NCI-H524 treated with DMSO at 0.1 percent for 48 hours (cell line): ENCODE measurements around the gene KRTAP3-1.
"Not testable (repeated sequence)": the region's sequence is repeated elsewhere in the genome, so short reads cannot be mapped to it uniquely, and the experiment has no call there.

Experiments used
- DNase-seq: peaks from one replicate; lab custom pipeline; 2025; lab: John Stamatoyannopoulos, UW

Gene KRTAP3-1

DNA sequence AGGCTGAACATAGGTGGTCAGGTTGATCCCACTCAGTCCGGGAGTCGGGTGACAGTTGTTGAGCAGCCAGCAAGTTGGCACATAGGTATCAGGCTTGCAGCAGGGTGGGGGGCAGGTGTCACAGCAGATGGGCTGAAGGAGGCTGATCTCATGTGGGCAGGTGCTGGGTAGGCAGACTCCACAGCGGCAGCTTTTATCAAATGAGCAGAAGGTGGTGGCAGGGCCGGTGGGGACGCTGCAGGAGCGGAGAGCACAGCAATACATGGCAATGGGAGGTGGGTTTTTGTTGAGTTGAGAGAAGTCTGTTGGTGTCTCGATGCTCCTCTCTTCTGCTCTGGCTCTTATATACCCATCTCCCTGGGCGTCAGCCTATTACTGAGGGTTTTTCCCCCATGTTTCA is at the start of gene KRTAP3-1:
Gene KRTAP3-1 (minus strand): TSS at position 318 of the 400 bp plus-strand sequence. CDS start 54 bp downstream, at position 264.
- no peak for DNase-seq

DNA sequence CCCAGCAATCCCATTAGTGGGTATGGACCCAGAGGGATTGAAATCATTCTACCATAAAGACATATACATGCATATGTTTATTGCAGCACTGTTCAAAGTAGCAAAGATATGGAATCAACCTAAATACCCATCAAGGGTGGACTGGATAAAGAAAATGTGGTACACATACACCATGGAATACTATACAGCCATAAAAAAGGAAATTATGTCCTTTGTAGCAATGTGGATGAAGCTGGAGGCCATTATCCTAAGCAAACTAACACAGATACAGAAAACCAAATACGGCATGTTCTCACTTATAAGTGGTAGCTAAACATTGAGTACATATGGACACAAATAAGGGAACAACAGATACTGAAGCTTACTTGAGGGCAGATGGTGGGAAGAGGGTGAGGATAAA is 48.6 kb upstream of the KRTAP3-1 start:
- no peak for DNase-seq

DNA sequence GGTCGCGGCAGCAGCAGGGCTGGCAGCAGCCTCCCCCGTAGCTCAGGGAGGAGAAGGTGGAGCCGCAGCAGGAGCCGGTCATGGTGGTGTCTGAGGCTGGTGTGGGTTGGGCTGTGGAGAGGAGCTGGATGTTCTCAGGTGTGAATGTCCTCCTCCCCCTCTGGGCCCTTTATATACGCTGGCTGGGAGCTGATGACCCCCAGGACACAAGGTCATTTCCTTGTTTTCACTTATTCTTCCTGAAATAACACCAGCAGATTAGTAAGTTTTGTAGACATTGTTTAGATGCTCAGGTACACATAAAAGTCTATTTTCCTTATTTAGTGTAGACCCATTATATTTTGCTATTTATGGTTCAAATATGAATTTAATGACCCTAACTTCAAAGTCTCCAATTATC is 46.2 kb upstream of the KRTAP3-1 start, which contains the start of gene KRTAP2-2:
Gene KRTAP2-2 (minus strand): TSS at position 101 of the 400 bp plus-strand sequence. CDS start 19 bp downstream, at position 82.
- DNase-seq: not testable (repeated sequence)

DNA sequence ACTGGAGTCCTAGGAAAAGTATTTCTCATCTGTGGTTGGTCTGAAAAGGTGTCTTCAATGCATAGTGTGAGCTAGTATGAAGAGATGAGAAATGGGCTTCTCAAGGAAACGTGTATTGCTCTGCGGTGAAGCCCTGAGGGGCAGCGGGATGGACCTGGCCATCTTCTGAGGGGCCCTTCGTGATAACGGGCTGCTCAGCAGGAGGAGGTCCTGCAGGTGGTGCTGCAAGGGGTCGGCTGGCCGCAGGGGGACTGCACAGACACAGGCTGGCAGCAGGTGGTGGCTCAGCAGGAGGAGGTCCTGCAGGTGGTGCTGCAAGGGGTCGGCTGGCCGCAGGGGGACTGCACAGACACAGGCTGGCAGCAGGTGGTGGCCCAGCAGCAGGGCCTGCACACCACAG is 45.6 kb upstream of the KRTAP3-1 start:
- not testable (repeated sequence) for DNase-seq

DNA sequence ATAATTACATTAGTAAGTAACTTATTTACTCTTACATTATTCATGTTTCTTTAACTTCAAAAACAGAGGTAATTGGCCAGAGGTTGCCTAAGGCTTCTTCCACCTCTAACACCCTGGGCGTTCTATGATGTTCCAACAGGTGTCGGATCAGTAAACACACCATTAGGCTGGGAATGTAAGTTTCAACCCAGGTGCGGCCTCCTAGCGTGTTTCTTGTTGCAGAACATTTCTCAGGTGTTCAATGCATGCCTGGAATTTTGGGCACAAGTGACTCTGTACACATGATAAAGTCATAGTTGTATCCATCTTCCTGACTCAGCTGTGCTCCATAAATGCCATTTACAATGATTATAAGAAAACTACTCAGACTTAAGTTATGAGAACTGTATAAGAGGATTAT is 45.1 kb upstream of the KRTAP3-1 start:
- no peak for DNase-seq

DNA sequence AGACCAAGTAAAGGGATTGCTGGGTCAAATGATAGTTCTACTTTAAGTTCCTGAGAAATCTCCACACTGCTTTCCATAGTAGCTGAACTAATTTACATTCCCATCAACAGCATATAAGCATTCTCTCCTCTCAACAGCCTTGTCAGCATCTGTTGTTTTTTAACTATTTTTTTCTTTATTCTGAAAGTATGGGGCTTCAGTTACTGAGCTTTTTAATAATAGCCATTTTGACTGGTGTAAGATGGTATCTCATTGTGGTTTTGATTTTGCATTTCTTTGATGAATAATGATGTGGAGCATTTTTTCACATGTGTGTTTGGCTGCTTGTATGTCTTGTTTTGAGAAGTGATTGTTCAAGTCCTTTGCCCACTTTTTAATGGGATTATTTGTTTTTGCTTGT is 43.6 kb upstream of the KRTAP3-1 start:
- DNase-seq: no peak

DNA sequence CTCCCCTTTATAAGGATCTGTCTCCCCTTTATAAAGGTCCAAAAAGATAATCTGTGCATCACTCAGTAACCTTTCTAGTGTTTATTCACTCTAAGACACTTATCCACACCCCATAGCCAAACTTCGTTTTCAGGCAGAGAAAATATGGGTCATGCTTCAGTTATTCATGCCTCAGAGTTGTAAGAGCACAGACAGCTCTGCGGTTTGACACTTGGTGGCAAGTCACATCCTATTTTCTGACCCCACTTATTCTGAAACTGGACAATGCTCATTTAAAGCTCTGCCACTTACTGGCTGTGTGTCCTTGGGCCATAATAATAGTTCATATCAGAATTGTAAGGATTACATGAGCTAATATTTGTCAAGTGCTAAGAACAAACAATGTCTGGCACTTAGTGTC is 40.2 kb upstream of the KRTAP3-1 start:
- no peak for DNase-seq

DNA sequence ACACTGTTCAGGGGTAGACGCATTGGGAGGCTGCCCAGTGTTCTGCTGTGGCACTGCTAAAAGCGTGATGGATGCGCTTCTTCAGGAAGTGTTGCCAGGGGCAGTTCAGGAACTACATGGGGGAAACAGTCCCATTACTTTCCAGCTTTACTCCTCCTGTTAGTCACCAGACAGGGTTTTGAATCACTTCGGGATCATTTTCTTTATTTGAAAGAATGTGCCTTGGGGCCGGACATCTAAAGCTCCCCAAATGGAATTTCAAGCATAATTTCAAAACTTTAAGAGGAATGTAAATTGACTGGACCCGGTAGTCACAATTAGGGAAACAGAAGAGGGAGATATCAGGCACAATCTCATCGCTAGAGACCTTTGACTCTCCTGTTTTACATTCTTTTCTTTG is 39.5 kb upstream of the KRTAP3-1 start:
- no peak for DNase-seq

DNA sequence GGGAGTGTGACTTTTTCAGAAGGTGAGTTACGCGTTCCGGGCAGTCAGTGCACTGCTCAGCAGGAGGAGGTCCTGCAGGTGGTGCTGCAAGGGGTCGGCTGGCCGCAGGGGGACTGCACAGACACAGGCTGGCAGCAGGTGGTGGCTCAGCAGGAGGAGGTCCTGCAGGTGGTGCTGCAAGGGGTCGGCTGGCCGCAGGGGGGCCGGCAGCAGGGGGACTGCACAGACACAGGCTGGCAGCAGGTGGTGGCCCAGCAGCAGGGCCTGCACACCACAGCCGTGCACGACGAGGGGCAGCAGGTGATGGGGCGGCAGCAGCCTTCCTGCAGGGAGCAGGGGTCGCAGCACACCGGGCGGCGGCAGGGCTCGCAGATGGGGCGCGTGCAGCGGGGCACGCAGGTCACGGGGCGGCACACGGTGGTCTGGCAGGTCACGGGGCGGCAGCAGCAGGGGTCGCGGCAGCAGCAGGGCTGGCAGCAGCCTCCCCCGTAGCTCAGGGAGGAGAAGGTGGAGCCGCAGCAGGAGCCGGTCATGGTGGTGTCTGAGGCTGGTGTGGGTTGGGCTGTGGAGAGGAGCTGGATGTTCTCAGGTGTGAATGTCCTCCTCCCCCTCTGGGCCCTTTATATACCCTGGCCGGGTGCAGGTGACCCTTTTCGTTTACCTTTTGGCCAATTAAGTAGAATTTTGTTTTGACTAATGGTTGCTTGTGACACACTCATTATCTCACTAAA is 38.0 kb upstream of the KRTAP3-1 start, which contains the start of gene KRTAP2-1:
Gene KRTAP2-1 (minus strand): TSS at position 582 of the 731 bp plus-strand sequence. CDS start 49 bp downstream, at position 533.
- not testable (repeated sequence) for DNase-seq

DNA sequence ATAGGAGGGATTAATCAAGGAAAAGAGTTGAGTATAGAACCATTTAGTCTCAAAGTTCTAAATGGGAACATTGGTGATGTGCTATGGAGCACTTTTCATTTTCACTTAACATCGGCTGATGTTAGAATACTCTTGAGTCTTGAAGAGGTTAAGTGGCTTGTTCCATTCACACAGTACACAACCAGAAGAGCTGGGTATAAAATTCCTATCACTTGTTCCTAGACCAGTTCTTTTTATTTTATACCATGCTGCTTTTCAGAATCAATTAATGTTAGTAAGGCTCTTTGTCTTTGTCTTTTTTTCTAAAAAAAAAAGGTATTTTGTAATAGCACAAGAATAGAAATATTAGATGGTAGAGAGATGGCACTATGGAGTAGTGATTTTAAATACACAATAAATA is 34.0 kb upstream of the KRTAP3-1 start:
- DNase-seq: no peak

DNA sequence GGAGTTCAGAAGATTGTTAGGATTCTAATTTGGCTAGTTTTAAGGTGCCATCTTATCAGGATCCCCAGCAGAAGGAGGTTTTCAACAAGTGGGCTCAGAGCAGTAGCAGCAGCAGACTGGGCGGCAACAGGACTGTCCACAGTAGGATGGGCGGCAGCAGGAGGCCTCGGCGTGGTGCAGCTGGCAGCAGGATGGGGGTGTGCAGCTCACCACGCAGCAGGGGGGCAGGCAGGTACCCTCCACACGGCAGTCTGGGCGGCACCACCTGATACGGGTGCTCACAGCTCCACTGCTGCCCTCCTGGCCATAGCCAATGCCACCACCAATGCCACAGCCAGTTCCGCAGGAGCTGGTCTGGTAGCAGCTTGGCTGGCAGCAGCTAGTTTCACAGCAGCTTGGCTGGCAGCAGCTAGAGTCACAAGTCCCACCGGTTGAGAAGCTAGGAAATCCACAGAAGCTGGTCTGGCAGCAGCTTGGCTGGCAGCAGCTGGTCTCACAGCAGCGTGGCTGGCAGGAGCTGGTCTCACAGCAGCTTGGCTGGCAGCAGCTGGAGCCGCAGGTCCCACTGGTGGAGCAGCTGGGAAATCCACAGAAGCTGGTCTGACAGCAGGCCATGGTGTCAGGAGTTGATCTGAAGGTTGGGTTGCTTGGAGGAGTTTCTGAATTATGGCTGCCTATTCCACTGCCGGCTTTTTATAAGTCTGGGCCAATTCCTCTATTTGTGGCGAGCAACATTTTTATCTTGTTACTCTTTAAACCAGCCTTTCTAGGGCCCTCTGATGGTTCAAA is 32.0 kb upstream of the KRTAP3-1 start, which contains the start of gene KRTAP1-1:
Gene KRTAP1-1 (minus strand): TSS at position 668 of the 789 bp plus-strand sequence. CDS start 53 bp downstream, at position 615.
- DNase-seq: not testable (repeated sequence)

DNA sequence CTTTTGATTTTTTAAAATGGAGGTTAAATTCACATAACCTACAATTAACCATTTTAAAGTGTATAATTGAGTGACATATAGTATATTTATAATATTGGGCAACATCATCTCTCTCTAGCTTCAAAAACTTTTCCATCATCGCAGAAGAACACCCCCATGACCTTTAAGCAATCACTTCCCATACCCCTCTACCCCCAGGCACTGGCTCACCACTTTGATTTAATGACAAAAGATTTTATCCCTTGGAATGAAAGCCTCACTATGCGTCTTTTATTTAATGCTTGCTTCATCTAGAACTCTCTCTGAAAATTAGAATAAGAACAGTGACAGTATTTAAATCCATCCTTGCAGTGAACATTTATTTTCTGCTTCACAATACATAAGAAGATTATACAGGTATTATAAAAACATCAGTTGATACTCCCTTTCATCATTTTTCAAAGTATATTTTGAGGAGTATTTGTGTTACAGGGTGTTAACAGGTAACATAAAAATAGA is 29.0 kb upstream of the KRTAP3-1 start:
- no peak for DNase-seq

DNA sequence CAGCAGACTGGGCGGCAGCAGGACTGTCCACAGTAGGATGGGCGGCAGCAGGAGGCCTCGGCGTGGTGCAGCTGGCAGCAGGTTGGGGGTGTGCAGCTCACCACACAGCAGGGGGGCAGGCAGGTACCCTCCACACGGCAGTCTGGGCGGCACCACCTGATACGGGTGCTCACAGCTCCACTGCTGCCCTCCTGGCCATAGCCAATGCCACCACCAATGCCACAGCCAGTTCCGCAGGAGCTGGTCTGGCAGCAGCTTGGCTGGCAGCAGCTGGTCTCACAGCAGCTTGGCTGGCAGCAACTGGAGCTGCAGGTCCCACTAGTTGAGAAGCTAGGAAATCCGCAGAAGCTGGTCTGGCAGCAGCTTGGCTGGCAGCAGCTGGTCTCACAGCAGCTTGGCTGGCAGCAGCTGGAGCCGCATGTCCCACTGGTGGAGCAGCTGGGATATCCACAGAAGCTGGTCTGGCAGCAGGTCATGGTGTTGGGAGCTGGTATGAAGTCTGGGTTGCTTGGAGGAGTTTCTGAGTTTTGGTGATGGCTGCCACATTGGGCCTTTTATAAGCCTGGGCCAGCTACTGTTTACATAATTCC is 25.5 kb upstream of the KRTAP3-1 start, which contains the start of gene KRTAP1-3:
Gene KRTAP1-3 (minus strand): TSS at position 529 of the 590 bp plus-strand sequence. CDS start 53 bp downstream, at position 476.
- DNase-seq: not testable (repeated sequence)

DNA sequence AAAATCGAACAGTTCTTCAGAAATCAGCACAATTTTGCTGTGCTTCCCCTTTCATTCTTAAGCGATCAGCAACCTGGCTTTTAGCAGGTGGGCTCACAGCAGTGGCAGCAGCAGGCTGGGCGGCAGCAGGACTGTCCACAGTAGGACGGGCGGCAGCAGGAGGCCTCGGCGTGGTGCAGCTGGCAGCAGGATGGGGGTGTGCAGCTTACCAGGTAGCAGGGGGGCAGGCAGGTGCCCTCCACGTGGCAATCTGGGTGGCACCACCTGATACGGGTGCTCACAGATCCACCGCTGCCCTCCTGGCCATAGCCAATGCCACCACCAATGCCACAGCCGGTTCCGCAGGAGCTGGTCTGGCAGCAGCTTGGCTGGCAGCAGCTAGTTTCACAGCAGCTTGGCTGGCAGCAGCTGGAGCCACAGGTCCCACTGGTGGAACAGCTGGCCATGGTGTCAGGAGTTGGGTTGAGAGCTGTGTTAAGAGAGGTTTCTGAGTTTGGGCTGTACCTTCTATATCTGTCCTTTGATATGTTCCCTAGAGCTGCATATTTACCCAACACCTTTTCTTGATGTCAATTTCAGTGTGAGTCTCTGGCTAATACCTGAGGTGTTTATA is 20.8 kb upstream of the KRTAP3-1 start, which contains the start of gene KRTAP1-4:
Gene KRTAP1-4 (minus strand): TSS at position 563 of the 613 bp plus-strand sequence. CDS start 117 bp downstream, at position 446.
- DNase-seq: no peak

DNA sequence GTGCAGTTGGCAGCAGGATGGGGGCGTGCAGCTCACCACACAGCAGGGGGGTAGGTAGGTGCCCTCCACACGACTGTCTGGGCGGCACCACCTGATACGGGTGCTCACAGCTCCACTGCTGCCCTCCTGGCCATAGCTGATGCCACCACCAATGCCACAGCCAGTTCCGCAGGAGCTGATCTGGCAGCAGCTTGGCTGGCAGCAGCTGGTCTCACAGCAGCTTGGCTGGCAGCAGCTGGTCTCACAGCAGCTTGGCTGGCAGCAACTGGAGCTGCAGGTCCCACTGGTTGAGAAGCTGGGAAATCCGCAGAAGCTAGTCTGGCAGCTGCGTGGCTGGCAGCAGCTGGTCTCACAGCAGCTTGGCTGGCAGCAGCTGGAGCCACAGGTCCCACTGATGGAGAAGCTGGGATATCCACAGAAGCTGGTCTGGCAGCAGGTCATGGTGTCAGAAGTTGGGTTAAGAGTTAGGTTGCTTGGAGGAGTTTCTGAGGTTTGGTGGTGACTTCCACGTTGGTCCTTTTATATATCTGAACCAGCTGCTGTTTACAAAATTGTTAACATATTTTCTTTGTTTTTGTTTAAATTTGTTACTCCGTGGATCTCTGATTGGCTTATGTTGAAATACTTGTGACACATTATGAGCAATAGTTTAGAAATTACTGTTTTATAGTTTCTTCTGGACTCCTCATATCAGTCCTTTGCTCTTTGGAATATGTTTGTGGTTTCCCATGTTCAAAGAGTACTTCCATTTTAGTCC is 18.0 kb upstream of the KRTAP3-1 start, which contains the start of gene KRTAP1-5:
Gene KRTAP1-5 (minus strand): TSS at position 494 of the 757 bp plus-strand sequence. CDS start 53 bp downstream, at position 441.
- DNase-seq: no peak

DNA sequence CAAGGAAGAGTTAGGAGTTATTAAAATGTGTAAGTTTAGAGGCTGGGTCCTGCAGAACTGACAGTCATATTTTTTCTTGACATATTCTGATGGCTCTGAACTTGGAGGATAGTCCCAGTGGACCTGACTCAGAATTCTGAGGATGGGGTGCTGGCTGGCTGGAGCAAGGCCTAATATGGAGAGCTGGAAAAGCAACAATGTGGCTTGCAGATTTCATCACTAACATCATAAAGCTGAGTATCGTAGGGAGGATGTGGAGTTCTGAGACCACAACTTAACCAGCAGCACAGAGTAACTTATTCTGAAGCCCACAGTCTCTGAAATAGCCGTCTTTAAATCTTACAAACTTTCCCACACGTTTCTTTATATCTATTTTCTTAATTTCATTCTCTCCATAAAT is 15.8 kb upstream of the KRTAP3-1 start:
- DNase-seq: no peak

DNA sequence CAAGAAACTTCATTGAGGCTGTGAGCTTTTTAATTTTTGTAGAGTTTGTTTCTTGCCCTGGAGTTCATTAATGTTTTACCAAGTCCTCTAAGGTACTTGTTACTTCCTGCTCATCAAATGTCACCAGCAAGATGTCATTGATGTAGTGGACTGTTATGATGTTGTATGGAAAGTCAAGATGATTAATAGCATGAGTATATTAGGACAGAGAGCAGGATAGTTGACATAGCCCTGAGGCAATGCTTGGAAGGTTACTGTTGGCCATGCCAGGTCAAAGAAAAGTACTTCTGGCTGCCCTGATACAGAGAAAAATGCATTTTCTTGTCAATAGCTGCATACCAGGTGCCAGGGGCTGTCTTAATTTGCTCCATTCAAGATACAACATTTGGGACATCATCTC is 11.4 kb upstream of the KRTAP3-1 start:
- DNase-seq: no peak

DNA sequence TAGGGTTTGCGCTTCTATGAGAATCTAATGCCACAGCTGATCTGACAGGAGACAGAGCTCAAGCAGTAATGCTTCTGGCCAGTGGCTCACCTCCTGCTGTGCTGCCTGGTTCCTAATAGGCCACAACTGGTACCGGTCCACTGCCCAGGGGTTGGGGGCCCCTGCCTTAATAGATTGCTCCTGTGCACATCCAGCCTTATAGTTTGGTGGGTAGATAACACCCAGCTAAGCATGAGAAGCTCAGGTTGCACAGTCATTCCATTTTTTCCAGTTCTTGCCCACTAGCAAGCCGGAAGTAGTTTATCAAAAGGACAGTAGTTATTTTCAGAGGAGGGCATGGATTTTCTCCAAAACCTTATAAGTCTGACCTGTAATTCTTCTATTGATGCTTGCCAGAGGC is 10.5 kb upstream of the KRTAP3-1 start:
- DNase-seq: no peak

DNA sequence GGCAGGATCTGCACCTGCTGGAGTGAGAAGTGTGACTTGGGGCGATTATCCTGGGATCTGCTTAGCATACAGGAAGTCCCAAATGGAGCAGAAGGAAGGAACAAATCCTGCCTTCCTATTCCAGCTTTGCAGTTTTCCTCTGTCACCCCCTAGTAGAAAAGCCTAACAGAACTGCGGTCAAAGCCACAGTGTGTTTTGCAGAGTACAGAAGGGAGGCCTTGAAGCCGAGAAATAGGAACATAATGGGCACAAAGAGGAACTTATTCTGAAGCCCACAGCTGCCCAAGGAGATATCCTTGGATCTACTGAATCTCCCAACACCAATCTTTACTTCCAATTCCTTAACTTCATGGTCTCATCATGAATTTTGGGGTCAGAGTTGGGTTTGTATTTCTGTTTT is 9.6 kb upstream of the KRTAP3-1 start:
- no peak for DNase-seq

DNA sequence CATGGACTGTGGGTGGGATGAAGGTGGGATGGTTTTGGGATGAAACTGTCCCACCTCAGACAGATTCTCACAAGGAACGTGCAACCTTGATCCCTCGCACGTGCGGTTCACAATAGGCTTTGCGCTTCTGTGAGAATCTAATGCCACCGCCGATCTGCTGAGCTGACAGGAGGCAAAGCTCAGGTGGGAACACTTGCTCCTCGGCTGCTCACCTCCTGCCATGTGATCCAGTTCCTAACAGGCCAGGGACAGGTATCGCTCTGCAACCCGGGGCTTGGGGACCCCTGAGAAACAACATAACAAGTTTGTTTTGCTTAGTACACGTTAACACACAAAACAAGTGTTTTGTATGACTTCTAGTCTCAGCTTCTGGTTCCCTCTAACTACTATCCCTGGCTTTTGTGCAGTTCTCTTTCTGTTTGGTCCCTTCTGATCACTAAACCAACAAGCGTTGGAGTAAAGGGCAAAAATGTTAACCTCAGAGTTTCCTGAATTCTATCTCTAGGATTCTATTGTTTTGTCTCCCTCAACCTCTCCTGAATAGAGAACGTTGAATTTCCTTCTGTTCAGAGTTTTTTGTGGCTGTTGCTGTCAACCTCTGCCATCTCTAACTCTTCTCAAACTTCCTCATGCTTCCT is 7.8 kb upstream of the KRTAP3-1 start:
- no peak for DNase-seq
